Glomerular visceral epithelial cell (primary cell): ENCODE measurements around the gene UMPS.
"Not testable (repeated sequence)": the region's sequence is repeated elsewhere in the genome, so short reads cannot be mapped to it uniquely, and the experiment has no call there.

Experiments used
- DNase-seq: peaks from one replicate; pipeline ENCODE4 v3.0.0-alpha.2; 2016; ENCODE audit errors: extremely low spot score

Gene UMPS

DNA sequence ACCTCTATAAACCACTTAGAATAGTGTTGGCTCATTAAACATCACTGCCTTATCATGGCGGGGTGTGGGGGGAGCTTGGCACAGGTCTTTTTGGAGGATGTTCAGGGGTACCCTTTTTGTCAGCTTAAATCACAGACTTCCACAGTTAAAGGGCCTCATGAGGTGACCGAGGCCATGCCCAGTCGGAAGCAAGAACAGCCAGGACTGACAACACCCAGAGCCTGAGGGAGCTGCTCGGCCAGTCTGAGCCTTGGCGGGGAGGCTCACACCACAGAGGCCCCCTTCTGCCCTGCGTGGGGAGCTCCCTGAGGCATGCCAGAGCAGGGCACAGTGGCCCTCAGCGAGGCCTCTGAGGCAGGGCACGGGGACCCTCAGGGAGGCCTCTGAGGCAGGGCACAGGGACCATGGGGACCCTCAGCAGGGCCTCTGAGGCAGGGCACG, 49.5 kb downstream of the UMPS start:
- DNase-seq = no peak

DNA sequence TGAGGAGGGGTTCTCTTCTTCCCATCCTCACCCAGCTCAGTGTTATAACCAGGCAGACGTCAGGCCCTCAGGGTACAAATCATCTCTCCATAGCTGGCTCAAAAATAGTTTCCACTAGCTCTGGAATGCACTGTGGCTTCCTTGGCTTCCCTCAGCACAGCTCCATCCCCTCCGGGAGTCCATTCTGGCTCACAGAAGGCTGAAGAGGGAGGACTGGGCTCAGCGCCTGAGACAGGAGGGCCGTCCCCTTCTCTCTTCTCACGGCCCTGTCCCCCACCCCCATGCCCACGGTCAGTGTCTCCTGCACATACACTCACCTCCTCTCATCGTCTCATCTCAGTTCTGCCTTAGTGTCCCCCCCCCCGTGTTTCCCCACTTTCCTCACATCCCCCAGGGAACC, 50.1 kb downstream of the UMPS start:
- DNase-seq = no peak

DNA sequence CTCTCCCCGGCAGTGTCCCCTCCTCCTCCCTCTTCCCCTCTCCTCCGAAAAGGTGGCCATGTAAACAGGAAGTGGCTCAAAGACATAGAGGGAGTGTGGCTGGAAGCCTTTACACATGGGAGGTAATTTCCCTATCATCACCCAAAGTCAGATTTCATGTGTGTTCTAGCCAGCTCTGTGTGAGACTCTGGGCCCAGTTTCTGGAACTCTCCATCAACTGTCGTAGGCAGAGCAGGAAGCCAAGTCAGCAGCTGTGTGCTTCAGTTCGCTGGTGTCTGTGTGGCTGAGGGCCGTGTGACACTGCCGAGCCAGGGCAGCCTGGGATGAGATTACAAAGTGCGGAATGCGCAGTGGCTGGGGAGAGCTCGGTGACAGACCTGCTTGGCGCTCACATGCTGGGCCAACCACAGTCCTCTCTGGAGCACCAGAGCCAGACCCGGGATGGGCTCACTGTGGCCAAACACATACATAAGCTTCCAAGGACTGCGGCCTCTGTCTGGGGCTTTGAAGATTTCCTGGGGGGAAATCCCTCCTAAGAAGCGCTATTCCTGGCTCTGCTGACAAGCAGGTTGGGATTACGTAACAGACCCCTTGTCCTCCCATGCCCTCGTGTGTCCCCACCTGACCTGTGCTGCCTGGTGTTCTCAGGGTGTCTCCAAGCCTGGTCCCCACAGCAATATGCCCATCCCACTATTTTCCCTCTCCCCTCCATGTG, 50.7 kb downstream of the UMPS start:
- no peak for DNase-seq

DNA sequence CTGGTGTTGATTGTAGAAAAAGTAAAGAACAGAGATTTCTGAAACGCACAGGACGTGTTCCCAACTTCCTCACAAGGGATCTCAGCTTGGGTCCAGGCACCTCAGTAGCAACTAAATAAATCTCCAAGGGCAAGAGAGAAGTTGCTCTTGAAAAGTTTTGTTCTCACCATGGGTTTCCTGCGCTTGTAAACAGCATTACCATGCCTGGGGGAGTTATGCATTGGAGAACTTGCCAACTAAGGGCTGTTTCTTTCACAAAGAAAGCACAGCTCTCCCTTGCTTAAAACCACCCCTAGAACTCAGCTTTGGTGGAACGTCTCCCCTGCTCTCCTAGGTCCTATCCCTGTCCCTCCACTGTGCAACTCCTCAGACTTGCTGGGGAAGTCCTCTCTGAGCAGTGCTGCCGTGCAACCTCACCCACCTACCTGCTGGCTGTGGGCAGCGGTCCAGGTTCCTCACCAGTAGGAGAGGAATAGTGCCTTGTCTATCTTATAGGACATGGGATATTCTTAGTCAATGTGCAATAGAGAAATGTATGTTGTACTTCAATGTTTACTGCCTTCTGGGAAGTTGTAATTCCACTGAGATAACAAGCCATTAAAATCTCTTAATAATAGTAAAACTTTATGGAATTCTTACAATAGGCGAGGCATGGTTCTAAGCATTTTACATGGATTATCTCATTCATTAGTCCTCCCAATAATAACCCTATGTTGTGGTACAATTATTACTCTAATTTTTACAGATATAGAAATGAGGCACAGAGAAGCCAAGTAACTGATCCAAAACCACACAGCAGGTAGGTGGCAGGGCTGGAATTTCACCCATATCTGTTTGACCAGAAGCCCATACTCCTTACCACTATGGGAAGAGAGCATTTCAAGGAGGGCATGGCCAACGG, 51.5 kb downstream of the UMPS start:
- no peak for DNase-seq

DNA sequence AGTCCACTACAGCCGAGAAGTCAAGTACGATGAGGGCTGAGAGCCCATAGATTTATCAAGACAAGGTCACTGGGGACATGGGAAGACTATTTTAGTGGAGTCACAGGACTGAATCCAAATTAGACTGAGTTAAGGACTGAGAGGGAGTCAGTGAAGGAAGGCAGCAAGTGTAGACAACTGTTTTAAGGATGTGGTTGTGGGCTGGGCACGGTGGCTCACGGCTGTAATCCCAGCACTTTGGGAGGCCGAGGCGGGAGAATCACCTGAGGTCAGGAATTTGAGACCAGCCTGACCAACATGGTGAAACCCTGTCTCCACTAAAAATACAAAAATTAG, 52.1 kb downstream of the UMPS start:
- DNase-seq = not testable (repeated sequence)

DNA sequence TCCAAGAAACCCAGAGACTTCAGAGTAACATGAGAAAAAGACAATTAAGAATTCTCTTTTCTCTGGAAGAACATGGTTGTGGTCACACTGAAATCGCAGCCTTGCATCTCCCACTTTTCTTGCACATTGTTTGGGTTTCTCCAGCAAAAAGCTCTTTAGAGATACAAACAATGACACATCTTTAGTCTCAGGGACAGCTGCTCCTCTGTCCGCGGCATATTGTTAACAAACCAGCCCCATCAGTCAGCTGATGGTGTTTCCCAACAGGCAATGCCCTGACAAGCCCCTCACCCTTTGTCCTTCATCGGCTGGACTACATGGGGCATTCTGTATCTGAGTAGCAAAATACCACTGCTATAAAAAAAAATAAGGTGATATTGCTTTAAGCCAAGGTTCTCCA, 53.4 kb downstream of the UMPS start:
- no peak for DNase-seq

DNA sequence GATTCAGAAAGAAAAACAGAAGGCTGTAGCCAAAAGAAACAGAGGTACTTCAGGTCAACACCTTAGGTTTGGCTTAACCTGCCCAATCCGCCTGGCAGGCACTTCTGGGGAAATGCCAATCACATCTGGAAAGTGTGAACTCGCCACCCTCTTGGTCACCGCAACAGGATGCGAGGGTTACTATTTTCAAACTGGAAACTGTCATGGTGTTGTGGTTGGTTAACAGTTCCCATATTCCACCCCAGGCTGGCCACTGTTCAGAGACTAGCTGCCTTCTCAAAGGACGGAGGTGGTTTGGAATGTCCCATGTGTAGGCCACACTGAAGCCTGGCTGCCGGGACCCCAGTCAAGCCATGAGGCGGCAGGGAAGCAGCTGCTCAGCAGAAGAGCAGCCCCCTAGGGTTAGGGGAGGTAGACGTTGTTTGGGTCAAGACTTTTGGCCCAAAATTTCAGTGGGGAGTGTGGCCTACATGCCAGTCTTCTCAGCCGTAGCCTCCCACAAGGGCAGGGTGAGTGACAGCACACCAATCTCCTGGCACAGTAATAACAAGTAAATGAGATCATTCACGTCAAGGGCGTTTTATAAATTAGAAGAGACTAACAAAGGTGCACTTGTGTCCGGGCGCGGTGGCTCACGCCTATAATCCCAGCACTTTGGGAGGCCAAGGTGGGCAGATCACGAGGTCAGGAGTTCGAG, 54.6 kb downstream of the UMPS start:
- no peak for DNase-seq

DNA sequence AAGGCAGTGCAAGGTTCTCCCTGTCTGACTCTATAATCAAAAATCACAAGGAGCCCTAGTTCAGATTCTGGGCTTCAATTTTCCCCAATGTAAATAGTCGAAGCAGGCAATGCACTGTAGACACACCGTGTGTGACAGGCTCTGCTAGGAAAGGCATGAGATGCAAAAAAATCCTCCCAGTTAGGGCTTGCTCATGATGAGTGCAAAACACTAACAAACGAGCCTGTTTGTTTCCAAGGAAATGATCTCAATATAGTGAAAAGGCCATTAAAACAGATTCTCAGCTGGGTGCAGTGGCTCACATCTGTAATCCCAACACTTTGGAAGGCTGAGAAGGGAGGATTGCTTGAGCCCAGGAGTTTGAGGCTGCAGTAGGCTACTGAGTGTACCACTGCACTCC, 55.7 kb downstream of the UMPS start:
- DNase-seq = no peak

DNA sequence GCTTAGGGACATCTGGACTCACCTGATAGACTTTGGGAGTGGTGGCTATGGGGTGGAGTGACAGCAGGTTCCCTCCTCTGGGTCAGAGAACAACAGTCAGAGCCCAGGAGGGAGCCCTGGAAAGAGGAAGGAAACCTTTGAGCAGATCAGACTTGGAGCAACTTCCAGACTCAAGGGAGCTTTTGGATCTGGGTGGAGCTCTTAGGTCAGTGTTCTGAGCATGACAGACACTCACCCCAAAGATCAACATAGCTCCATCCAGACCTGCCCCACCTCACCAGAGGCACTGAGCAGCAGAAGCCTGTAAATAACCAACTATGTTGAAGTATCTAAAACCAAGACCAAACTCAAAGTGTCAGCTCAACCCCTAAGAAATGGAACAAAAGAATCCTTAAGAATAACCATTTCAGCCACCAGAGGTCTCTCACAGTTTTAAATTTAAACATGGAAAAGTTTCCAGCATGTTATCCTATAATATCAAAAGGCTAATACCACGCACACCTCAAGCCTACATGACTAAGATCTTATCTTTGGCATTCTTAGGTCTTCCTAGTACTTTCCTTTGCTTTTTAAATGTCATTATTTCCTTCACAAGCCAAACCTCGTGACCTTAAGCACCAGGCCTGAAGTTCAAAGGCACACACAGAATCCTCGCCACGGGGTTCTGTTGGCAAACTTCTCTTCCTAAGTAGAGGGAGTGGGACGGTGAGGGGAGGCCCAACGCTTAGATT, 56.4 kb downstream of the UMPS start:
- peak; percentile 35 for DNase-seq

DNA sequence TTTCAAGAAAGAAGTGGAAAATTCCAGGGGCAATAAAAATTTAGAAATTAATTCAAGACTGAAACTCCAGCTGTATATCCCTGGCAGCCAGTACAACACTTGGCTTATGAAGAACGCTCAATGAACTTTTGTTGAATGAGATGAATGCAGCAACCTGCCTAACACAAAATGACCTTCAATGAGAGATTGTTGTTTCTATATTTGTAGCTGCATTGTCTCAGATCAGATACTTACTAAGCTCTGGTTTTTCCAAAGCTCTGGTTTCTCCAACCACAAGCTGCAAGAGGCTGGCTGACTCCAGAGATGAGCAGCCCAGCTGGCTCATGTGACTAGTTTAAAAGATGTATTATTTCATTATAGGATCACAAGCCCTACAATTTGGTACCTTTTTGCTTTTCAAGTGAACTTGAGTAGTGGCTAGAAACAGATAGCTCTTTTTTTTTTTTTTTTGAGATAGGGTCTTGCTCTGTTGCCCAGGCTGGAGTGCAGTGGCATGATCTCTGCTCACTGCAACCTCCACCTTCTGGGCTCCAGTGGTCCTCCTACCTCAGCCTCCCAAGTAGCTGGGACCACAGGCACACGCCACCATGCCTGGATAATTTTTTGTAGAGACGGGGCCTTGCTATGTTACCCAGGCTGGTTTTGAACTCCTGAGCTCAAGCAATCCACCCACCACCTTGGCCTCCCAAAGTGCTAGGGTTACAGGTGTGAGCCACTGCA, 57.4 kb downstream of the UMPS start:
- DNase-seq = peak; percentile 34

DNA sequence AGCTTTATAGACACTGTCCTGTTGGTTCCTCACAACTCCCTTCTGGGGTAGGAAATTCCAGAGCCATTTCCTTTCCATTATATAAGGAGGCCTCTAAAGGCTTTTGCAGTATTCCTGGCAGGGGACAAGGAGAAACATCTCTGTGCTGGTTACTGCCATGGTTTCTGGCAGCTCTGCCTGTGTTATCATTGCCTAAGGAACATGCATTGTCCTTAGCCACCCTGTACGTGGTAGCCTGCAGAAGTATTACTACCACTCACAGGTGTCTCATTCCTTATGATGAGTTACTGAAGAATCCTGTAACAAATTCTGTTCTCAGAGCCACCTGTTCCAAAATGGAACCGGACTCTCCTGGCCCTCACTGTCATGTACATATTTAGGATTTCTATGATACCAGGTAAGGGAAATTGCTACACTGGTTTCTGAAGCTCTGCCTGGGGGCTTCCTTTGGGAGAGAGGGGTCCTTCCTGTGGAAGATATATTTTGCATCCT, 58.0 kb downstream of the UMPS start:
- no peak for DNase-seq

DNA sequence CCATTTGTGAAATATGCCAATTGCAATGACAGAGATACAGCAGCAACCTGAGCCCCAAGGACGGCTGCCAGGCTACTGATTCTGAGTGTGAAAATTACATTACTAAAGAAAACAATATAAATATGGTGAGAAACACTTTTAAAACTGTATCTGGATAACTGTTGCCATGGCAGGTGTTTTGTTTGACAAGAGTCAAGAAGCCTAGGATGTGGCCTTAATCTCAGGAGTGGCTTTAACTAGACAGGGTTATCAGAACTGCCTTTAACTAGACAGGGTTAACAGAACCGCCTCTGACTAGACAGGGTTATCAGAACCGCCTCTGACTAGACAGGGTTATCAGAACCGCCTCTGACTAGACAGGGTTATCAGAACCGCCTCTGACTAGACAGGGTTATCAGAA, 58.9 kb downstream of the UMPS start:
- not testable (repeated sequence) for DNase-seq

DNA sequence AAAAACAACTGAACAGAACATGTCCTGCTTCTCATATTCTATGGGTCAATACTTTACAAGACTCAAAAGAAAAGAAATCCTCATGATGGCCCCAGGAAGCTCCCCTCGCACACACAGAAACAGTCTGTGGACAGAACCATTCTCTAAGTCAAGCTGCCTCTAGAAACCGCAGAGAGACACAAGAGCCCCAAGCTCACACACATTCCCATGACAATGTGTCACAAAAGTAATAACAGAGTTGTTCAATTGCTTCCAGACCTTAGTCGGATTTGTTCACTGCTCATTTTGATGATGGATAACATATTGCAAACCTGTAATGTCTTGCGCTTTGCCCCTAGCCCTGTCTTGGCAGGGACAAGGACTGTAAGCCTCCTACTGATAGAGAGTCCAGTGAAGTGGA, 60.9 kb downstream of the UMPS start:
- no peak for DNase-seq

DNA sequence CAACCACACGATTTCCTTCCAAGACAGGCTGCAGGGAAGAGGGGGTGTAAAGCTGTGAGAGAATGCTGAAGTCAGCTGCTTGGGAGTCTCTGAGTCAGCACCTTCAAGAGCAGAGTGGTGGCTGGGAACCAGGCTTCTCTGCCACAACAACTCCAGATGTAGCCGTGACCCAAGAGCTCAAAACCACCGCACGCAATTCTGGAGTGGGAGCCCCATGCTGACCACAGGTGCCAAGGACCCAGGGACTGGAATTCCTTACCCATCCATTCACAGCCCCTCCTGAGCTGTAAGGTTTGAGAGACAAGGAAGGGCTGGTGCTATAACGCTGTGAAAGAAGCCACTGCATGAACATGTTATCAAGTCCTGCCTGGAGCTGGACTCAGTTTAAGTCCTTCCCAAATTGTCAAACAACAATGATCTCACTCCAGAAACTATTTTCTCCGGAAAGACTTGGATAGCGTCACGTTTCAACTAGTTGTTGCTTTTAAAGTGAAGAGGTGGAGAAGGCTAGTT, 61.4 kb downstream of the UMPS start:
- peak; percentile 98 for DNase-seq

DNA sequence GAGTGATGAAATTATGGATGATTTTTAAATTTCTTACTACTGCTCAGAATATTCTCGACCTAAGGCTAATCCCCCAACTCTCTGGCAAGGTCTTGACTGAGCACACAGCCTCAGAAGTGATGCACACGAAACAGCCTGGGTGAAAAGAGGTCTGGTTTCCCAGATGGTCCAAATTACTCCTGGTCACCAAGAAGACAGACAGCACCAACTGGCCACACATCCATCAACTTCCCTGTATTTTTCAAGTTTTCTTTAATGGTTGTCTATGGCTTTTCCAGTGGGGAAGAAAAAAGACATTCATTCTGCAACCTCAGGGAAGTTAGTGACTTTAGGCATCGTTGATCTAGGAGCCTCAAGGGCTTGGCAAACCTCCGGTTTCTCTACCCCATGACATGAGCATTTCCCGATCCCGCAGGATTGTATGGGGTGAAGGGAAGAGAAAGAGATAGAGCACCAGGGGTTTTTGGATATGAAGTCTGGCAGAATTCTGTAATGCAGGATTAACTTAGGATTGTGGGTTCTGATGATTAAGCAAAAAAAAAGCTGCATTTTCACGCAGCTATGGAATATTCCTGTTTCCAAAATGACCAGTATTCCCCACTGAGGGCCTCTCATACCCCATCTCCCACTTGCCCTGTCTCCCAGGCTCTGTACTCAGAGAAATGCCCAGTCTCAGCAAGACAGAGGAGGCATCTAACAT, 62.2 kb downstream of the UMPS start:
- no peak for DNase-seq

DNA sequence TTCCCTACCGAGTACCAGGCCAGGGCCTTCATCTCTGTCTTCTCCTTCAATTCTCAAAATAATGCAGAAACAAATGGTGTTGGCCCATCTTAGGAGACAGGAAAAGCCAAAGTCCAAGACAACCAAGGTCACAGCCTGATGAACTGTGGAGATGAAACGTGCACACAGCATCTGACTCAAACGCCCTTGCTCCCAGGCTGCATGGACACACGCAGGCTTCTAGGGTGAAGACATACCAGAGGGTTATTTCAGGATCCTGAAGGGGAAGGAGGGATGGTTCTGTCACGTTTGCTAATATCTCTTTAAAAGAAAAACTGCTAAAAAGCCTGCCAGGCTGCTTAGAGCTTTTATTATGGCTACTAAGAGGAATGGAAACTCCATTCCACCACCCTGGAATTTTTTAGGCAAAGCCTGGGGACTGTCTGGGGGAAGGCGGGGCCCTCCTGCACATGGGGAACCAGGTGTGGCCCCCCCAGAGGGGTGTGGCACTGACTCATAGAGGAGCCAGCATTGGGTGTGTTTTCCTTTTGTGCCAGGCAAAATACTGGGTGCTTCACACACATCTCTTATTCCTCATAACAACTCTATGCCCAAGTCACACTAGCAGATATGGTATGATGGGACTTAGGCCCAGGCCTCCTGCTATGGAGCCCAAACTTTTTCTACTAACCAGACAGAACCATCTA, 62.9 kb downstream of the UMPS start:
- peak; percentile 62 for DNase-seq

DNA sequence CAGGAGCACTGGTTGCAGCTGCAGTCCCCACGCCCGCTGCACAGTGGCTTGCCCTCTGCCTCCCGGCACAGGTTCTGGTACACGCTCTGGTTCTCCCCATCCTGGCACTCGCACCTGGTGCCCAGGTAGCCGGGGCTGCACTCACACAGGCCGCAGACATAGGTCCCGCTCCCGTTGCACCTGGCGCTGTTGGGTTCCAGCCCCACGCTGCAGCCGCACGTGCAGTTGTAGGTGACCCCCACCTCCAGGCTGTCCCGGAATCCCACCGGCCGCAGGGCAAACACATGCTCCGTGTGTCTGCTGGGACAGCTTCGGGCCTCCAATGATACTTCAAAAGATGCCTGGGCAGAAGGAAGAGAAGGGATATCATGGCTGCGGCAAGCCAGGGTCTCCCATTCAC, 66.2 kb downstream of the UMPS start:
- no peak for DNase-seq

DNA sequence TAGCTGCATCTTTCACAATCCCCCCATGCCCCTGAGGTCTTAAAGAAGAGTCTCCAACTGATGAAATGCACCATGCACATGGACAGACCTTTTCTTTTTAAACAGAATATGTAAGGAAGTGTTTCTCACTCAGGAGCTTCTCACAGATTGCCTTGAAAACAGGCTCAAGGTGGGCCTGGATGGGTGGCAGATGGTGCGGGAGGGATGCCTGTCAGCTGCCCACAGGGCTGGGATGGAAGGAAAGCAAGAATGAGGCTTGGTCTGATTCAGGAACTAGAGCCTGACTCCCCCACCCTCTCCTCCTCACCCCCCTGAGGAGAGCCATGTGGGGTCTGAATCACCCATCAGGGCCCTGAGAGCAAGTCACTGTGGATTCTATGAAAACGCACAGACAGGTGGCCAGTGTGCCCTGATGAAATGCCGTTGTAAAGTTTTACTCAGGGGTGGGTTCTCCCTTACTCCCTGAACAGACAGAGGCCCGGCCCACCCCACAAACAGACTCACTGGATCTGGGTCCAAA, 67.2 kb downstream of the UMPS start:
- no peak for DNase-seq
